H1 (cell line): ENCODE measurements around the gene DUSP9. TPM values are rescaled to one million over a fixed set of nuclear protein-coding genes. Genes with fewer than 3 reads are reported as not detected.

ENCODE experiments used
- CEBPB ChIP-seq: IDR thresholded peaks from 2 replicates; pipeline ENCODE4 v1.6.1; 2012; ENCODE audit warnings: low read depth, low read length
- CHD7 ChIP-seq: fragments of 300-600 bp; sonication (generic); IDR thresholded peaks from 2 replicates; pipeline ENCODE4 v1.7.1; 2012; ENCODE audit warnings: low read length, moderate library complexity, mild to moderate bottlenecking, inconsistent platforms; ENCODE audit not compliant: insufficient replicate concordance
- EP300 ChIP-seq, 2 experiments: IDR thresholded peaks; 1 replicate in 1 of 2; 2 replicates in 1 of 2; pipeline ENCODE4 v1.6.1; 2011 to 2012; ENCODE audit warnings: low read depth in 2 of 2, low read length in 2 of 2, mild to moderate bottlenecking in 2 of 2, borderline replicate concordance in 1 of 2, inconsistent platforms in 1 of 2, moderate library complexity in 1 of 2
- EZH2 ChIP-seq: fragments of 200-600 bp; sonication (generic); IDR thresholded peaks from 2 replicates; pipeline ENCODE4 v1.7.1; 2012; ENCODE audit warnings: low read depth, mild to moderate bottlenecking, moderate library complexity, low read length, inconsistent platforms; ENCODE audit not compliant: severe bottlenecking
- FOSL1 ChIP-seq: IDR thresholded peaks from 2 replicates; pipeline ENCODE4 v1.6.1; 2011; ENCODE audit warnings: mild to moderate bottlenecking, low read depth, low read length, moderate library complexity; ENCODE audit not compliant: insufficient read depth
- GABPA ChIP-seq: IDR thresholded peaks from 2 replicates; pipeline ENCODE4 v1.6.1; 2011; ENCODE audit warnings: mild to moderate bottlenecking, low read length, moderate library complexity, borderline replicate concordance; ENCODE audit not compliant: insufficient read depth
- GTF2F1 ChIP-seq: IDR thresholded peaks from 2 replicates; pipeline ENCODE4 v1.6.1; 2012; ENCODE audit warnings: low read depth, low read length, improper control_type of control experiment, borderline replicate concordance
- JUND ChIP-seq: IDR thresholded peaks from 2 replicates; pipeline ENCODE4 v1.6.1; 2011; ENCODE audit warnings: mild to moderate bottlenecking, improper control_type of control experiment, low read length
- POU5F1 ChIP-seq: IDR thresholded peaks from 2 replicates; pipeline ENCODE4 v1.6.1; 2011; ENCODE audit warnings: low read depth, mild to moderate bottlenecking, low read length, moderate library complexity
- RNF2 ChIP-seq: fragments of 200-900, 300-1000 bp; sonication (generic); IDR thresholded peaks from 2 replicates; pipeline ENCODE4 v1.7.1; 2016; ENCODE audit warnings: borderline replicate concordance, low read depth, mild to moderate bottlenecking, antibody characterized with exemption, low read length; ENCODE audit not compliant: poor library complexity, severe bottlenecking; ENCODE audit errors: missing control alignments
- SIX5 ChIP-seq: IDR thresholded peaks from 2 replicates; pipeline ENCODE4 v1.6.1; 2011; ENCODE audit warnings: mild to moderate bottlenecking, low read depth, low read length
- TBP ChIP-seq: IDR thresholded peaks from 2 replicates; pipeline ENCODE4 v1.6.1; 2011; ENCODE audit warnings: low read depth, low read length, improper control_type of control experiment
- polyA plus RNA-seq, 7 experiments: library from polyadenylated mRNA; depleted of rRNA in 3 of 7; stranded (reverse) in 5 of 7; unstranded in 2 of 7; fragments of >200 nt in 5 of 7; fragments of 200-250 nt in 2 of 7; gene quantifications; 1 replicate in 5 of 7; 2 replicates in 1 of 7; 4 replicates in 1 of 7; pipeline versions ENCODE4 v1.2.1 to v1.2.3, GENCODE V29; 2011 to 2013; ENCODE audit warnings: missing spikeins in 2 of 7, mixed read lengths in 2 of 7
- total RNA-seq: library from RNA; stranded (reverse); fragmentation: NEBNext Ultra II Directional; extraction: Animal tissue kit (Norgen Biotek cat#: 25700); gene quantifications from 2 replicates; pipeline ENCODE4 v1.2.1, GENCODE V29; 2021

Gene DUSP9
- total and polyA plus RNA-seq, 2 of the 8 experiments (the other 6 are each of a cell fraction or from before 2014, with no cell fraction given): 0.80 to 1.1 TPM

- no peak for TF ChIP-seq CHD7
- no peak for TF ChIP-seq TBP
- no peak for TF ChIP-seq CEBPB
- TF ChIP-seq SIX5: no peak
- TF ChIP-seq JUND: no peak
- no peak for TF ChIP-seq FOSL1
- TF ChIP-seq GTF2F1: no peak
- TF ChIP-seq RNF2: no peak
- TF ChIP-seq GABPA: no peak
- TF ChIP-seq POU5F1: no peak
- no peak for TF ChIP-seq EP300 (IDR thresholded peaks at IDR 0.05; ENCODE audit: borderline replicate concordance in 1 of 2, low read depth in 2 of 2, low read length in 2 of 2)
- no peak for TF ChIP-seq EZH2
Observed at GRCh38 chrX:153606503-153606902, 40.5 kb upstream of the DUSP9 start (continued).
